ENCODE results near the gene RUSF1. TPM values are rescaled to one million over a fixed set of nuclear protein-coding genes. Genes with fewer than 3 reads are reported as not detected.
A peak's percentile ranks its signal among the peaks of the same experiment; 100 is the strongest.
"Not testable (repeated sequence)": the region's sequence is repeated elsewhere in the genome, so short reads cannot be mapped to it uniquely, and the experiment has no call there.

Gene RUSF1
- total and polyA plus RNA-seq, 7 experiments from 2014 or later, result 22.8 to 118 (median 66.6) TPM

DNA sequence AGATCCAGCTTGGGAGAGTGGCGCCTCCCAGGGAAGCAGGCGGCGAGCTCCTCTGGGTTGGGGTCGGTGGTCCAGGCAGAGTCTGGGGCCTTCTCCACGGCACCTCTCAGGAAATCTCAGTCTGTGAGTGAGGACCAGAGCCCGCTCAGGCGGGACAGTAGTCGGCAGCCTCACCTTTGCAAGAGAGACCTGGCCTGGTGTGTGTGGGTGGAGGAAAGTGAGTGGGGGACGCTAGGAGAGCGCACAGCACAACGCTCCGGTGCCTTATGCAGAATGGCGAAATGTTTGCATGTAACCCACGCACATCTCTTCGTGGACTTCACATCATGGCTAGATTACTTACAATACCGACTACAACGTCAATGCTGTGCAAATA is 21.7 kb upstream of the RUSF1 start:
- Mint-ChIP-seq H3K36me3 (no peaks in the 10 kb centered on the region), H3K27me3 (peaks cover 18 to 41% (median 27%) of the 10 kb centered on the region in 5 donors), H3K4me3 (peak overlapping the region in 8 of 10 donors; percentile 13 to 75 (median 59)), H3K4me1 (peaks cover 0 to 21% (median 7%) of the 10 kb centered on the region in 7 donors), H3K9me3 (no peaks in the 10 kb centered on the region), H3K27ac (no peak overlapping the region)
- Histone ChIP-seq H3K4me3 (ENCODE audit: low read length) (no peak overlapping the region), H3K36me3 (ENCODE audit: control insufficient read depth in 2 of 3, insufficient read depth in 3 of 3, low read length in 3 of 3) (no peaks in the 10 kb centered on the region), H3K27ac (ENCODE audit: low read depth, low read length) (no peak overlapping the region), H3K9me3 (ENCODE audit: control insufficient read depth in 2 of 3, low read length in 3 of 3) (no peaks in the 10 kb centered on the region), H3K27me3 (ENCODE audit: control insufficient read depth in 2 of 2, insufficient read depth in 2 of 2, low read length in 2 of 2) (no peaks in the 10 kb centered on the region), H3K4me1 (ENCODE audit: control insufficient read depth in 2 of 2, insufficient read depth in 2 of 2, low read length in 2 of 2) (peaks cover 0 to 7% of the 10 kb centered on the region in 2 donors)
- intact Hi-C loops (cut with micrococcal nuclease), result loop anchor here in 1 of 2 donors (10.0 kb wide), 1 partner anchor 125 kb away; no protein-coding TSS in a partner anchor
- DNase-seq (no peak), ATAC-seq (no peak)
- POLR2A ChIA-PET, result no interaction called here
- CTCF ChIA-PET, result no interaction called here

- Mint-ChIP-seq H3K36me3 (no peaks in the 10 kb centered on the region), H3K4me1 (peaks cover 0 to 21% (median 7%) of the 10 kb centered on the region in 7 donors), H3K9me3 (no peaks in the 10 kb centered on the region), H3K27me3 (peaks cover 15 to 35% (median 21%) of the 10 kb centered on the region in 5 donors), H3K4me3 (peak overlapping the region in 9 of 10 donors; percentile 39 to 78 (median 66)), H3K27ac (no peak overlapping the region)
- ATAC-seq (peak; percentile 69), DNase-seq (peak in 4 of 9 donors; percentile 11 to 23 (median 17))
- Histone ChIP-seq H3K4me1 (ENCODE audit: control insufficient read depth in 2 of 2, insufficient read depth in 2 of 2, low read length in 2 of 2) (peaks cover 0 to 7% of the 10 kb centered on the region in 2 donors), H3K4me3 (ENCODE audit: low read length) (no peak overlapping the region), H3K27ac (ENCODE audit: low read depth, low read length) (no peak overlapping the region), H3K36me3 (ENCODE audit: control insufficient read depth in 2 of 3, insufficient read depth in 3 of 3, low read length in 3 of 3) (no peaks in the 10 kb centered on the region), H3K27me3 (ENCODE audit: control insufficient read depth in 2 of 2, insufficient read depth in 2 of 2, low read length in 2 of 2) (no peaks in the 10 kb centered on the region), H3K9me3 (ENCODE audit: control insufficient read depth in 2 of 3, low read length in 3 of 3) (no peaks in the 10 kb centered on the region)
- ChIA-PET CTCF (no interaction called here), POLR2A (interaction anchor here (1.0 kb wide), 1 partner anchor 21 kb away, joined by 6 read pairs; the partner anchor contains the start of gene RUSF1)
- intact Hi-C loops (cut with micrococcal nuclease), result no loop called here
Measured at GRCh38 chr16:31529108-31529936, 21.1 kb upstream of the RUSF1 start.

DNA sequence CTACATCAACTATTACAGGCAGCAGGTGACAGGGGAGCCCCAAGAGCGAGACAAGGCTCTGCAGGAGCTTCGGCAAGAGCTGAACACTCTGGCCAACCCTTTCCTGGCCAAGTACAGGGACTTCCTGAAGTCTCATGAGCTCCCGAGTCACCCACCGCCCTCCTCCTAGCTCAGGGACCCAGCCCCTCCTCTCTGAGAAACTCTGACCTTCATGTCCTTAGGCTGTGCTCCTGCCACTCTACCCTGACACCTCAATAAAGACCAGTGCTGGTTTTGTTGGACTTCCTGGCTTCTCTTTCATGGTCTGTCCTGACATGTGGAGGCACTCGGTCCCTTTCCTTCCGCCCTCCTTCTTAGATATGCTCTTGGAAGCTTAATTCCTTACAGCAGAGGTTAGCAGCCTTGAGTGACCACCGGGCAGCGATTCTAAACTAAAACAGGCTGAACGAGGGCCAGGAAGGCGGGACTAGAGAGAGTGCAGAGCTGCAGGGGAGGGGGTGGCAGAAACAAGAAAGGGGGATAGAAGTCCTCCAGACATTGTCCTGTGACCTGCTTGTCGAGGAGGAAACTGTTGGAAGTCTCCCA is 20.4 kb upstream of the RUSF1 start:
- H3K27me3 ChIP-seq (ENCODE audit: control insufficient read depth in 2 of 2, insufficient read depth in 2 of 2, low read length in 2 of 2), result no peaks in the 10 kb centered on the region
- ATAC-seq (no peak), DNase-seq (no peak)
- Mint-ChIP-seq H3K4me1 (peaks cover 0 to 21% (median 7%) of the 10 kb centered on the region in 7 donors), H3K36me3 (no peaks in the 10 kb centered on the region), H3K4me3 (peak overlapping the region in 7 of 10 donors; percentile 39 to 75 (median 66)), H3K27ac (peak overlapping the region in 1 of 9 donors; percentile 34), H3K27me3 (peaks cover 11 to 32% (median 17%) of the 10 kb centered on the region in 5 donors), H3K9me3 (no peaks in the 10 kb centered on the region)
- H3K36me3 ChIP-seq (ENCODE audit: control insufficient read depth in 2 of 3, insufficient read depth in 3 of 3, low read length in 3 of 3), result no peaks in the 10 kb centered on the region
- ChIA-PET POLR2A (interaction anchor here (1.0 kb wide), 1 partner anchor 20 kb away, joined by 6 read pairs; the partner anchor contains the start of gene RUSF1), CTCF (no interaction called here)
- intact Hi-C loops (cut with micrococcal nuclease), result no loop called here
- peaks cover 0 to 7% of the 10 kb centered on the region in 2 donors for H3K4me1 ChIP-seq (ENCODE audit: control insufficient read depth in 2 of 2, insufficient read depth in 2 of 2, low read length in 2 of 2)
- no peak overlapping the region for H3K27ac ChIP-seq (ENCODE audit: low read depth, low read length)
- no peak overlapping the region for H3K4me3 ChIP-seq (ENCODE audit: low read length)
- no peaks in the 10 kb centered on the region for H3K9me3 ChIP-seq (ENCODE audit: control insufficient read depth in 2 of 3, low read length in 3 of 3)

DNA sequence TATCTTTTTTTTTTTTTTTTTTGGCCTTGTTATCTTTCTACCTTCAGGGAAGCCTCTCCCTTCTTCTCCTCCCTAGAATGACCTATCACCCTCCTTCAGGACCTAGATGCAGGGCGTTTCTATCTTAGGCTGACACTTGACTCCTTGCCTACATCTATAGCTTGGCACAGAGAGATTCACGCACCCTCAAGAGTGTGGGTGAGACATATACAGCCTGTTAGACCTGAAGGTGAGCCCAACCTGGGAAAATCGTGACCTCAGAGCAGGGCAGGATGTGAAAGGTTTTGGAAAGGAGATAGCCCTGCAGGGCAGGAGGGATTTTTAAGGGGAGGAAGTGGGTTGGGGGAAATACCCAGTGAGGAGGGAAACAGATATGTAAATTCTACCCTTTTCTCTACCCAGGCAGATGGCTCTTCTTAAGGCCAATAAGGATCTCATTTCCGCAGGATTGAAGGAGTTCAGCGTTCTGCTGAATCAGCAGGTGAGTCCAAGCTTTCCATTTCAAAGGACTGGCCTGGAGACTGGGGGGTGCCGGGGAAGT is 19.6 kb upstream of the RUSF1 start, which contains the start of gene AHSP:
AHSP (plus strand) TSS at position 167 of the 541 bp plus-strand sequence; CDS start at position 407, 240 bp downstream.
- Mint-ChIP-seq H3K27me3 (peaks cover 11 to 26% (median 17%) of the 10 kb centered on the region in 5 donors), H3K27ac (peak within 1 kb of the TSS in 2 of 9 donors; percentile 16 to 34)
- ATAC-seq, result no peak

DNA sequence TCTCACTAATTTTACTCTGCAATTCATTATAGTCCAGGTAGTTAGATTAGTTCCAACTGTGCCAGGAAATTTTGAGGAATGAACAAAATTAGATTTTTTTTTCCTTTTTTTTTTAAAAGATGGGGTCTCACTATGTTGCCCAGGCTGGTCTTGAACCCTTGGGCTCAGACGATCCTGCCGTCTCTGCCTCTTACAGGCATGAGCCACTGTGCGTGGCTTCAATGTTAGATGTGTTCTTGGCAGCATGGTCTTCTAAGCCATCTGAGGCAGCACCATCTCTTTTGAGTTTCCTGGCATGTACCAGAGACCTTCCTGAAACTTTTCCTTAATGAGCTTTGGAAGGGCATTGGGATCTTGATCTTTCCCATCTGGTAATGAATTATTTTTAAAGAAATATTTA is 16.9 kb upstream of the RUSF1 start:
- CTCF ChIA-PET, result no interaction called here
- Mint-ChIP-seq H3K27ac (no peak overlapping the region), H3K27me3 (peaks cover 11 to 24% (median 15%) of the 10 kb centered on the region in 5 donors), H3K36me3 (no peaks in the 10 kb centered on the region), H3K4me1 (peaks cover 0 to 19% (median 7%) of the 10 kb centered on the region in 7 donors), H3K9me3 (no peaks in the 10 kb centered on the region), H3K4me3 (no peak overlapping the region)
- Histone ChIP-seq H3K27me3 (ENCODE audit: control insufficient read depth in 2 of 2, insufficient read depth in 2 of 2, low read length in 2 of 2) (no peaks in the 10 kb centered on the region), H3K27ac (ENCODE audit: low read depth, low read length) (no peak overlapping the region), H3K36me3 (ENCODE audit: control insufficient read depth in 2 of 3, insufficient read depth in 3 of 3, low read length in 3 of 3) (no peaks in the 10 kb centered on the region), H3K9me3 (ENCODE audit: control insufficient read depth in 2 of 3, low read length in 3 of 3) (no peaks in the 10 kb centered on the region), H3K4me1 (ENCODE audit: control insufficient read depth in 2 of 2, insufficient read depth in 2 of 2, low read length in 2 of 2) (peaks cover 0 to 7% of the 10 kb centered on the region in 2 donors), H3K4me3 (ENCODE audit: low read length) (no peak overlapping the region)
- POLR2A ChIA-PET, result no interaction called here
- intact Hi-C loops (cut with micrococcal nuclease), result no loop called here
- ATAC-seq, result no peak
- no peak for DNase-seq

More for the DNA sequence above, 19.6 kb upstream of the RUSF1 start, which contains the start of gene AHSP:
- Histone ChIP-seq H3K4me3 (ENCODE audit: low read length) (no peak within 1 kb of the TSS), H3K4me1 (ENCODE audit: control insufficient read depth in 2 of 2, insufficient read depth in 2 of 2, low read length in 2 of 2) (peaks cover 0 to 7% of the 10 kb centered on the region in 2 donors), H3K9me3 (ENCODE audit: control insufficient read depth in 2 of 3, low read length in 3 of 3) (no peaks in the 10 kb centered on the region), H3K36me3 (ENCODE audit: control insufficient read depth in 2 of 3, insufficient read depth in 3 of 3, low read length in 3 of 3) (no peaks in the 10 kb centered on the region), H3K27me3 (ENCODE audit: control insufficient read depth in 2 of 2, insufficient read depth in 2 of 2, low read length in 2 of 2) (no peaks in the 10 kb centered on the region), H3K27ac (ENCODE audit: low read depth, low read length) (no peak within 1 kb of the TSS)
- Mint-ChIP-seq H3K4me1 (peaks cover 0 to 21% (median 7%) of the 10 kb centered on the region in 7 donors), H3K9me3 (no peaks in the 10 kb centered on the region), H3K36me3 (no peaks in the 10 kb centered on the region), H3K4me3 (peak within 1 kb of the TSS in 7 of 10 donors; percentile 39 to 75 (median 66))
- DNase-seq, result no peak
- ChIA-PET POLR2A (no interaction called here), CTCF (no interaction called here)
- intact Hi-C loops (cut with micrococcal nuclease), result no loop called here

DNA sequence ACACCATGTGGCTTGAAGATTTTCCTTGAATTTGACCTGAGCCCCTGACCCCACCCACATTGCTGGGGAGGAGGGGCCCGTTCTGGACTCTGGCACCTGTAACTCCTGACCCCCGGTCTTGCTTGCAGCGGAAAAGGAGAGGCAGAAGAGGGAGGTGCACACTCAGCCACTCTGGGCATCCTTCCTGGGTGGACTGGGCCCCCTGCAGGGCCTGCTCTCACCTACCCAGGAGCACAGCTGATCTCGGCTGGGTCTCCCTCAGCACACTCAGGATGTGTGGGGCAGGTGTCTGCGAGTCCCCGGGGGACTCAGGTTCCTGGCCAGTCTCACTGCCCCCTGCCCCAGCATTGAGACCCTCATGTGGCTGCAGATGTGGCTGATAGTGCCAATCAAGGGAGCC is 15.6 kb upstream of the RUSF1 start:
- H3K36me3 ChIP-seq (ENCODE audit: control insufficient read depth in 2 of 3, insufficient read depth in 3 of 3, low read length in 3 of 3); H3K9me3 Mint-ChIP-seq; H3K4me3 ChIP-seq (ENCODE audit: low read length); intact Hi-C loops (cut with micrococcal nuclease); H3K27ac ChIP-seq (ENCODE audit: low read depth, low read length); H3K27me3 ChIP-seq (ENCODE audit: control insufficient read depth in 2 of 2, insufficient read depth in 2 of 2, low read length in 2 of 2); DNase-seq; H3K9me3 ChIP-seq (ENCODE audit: control insufficient read depth in 2 of 3, low read length in 3 of 3); H3K4me3 Mint-ChIP-seq; CTCF ChIA-PET; ATAC-seq; H3K4me1 ChIP-seq (ENCODE audit: control insufficient read depth in 2 of 2, insufficient read depth in 2 of 2, low read length in 2 of 2); H3K27ac Mint-ChIP-seq; H3K36me3 Mint-ChIP-seq; POLR2A ChIA-PET: not testable (repeated sequence)
- Mint-ChIP-seq H3K4me1 (peaks cover 0 to 11% (median 3%) of the 10 kb centered on the region in 7 donors), H3K27me3 (peaks cover 7 to 13% (median 10%) of the 10 kb centered on the region in 5 donors)

Measured in naive thymus-derived CD4-positive, alpha-beta T cell (primary cell).